Activated CD8-positive, alpha-beta memory T cell treated with anti-CD3 and anti-CD28 coated beads, Interleukin-2, amount 50 U/mL, for 4 hours (primary cell): ENCODE measurements around the gene POP7.
A peak's percentile ranks its signal among the peaks of the same experiment; 100 is the strongest.
"Not testable (repeated sequence)": the region's sequence is repeated elsewhere in the genome, so short reads cannot be mapped to it uniquely, and the experiment has no call there.

Source experiments
- DNase-seq: peaks from one replicate; pipeline ENCODE4 v3.0.0-alpha.2; 2020

POP7 gene

GRCh38 chr7:100705753-100706671, at the start of gene POP7:
TSS of gene POP7 (plus strand) at chr7:100706121. CDS start at chr7:100706831, 710 bp downstream.
- DNase-seq: peak; percentile 98

- not testable (repeated sequence) for DNase-seq
Observed at GRCh38 chr7:100662194-100662776, 43.6 kb upstream of the POP7 start.

- DNase-seq: no peak
Observed at GRCh38 chr7:100665168-100665726, 40.7 kb upstream of the POP7 start.

- DNase-seq: no peak
Observed at GRCh38 chr7:100667331-100668068, 38.4 kb upstream of the POP7 start.

GRCh38 chr7:100668069-100668449, 37.9 kb upstream of the POP7 start:
- DNase-seq: no peak

- not testable (repeated sequence) for DNase-seq
Observed at GRCh38 chr7:100669106-100669505, 36.8 kb upstream of the POP7 start.

- DNase-seq: no peak
Observed at GRCh38 chr7:100670074-100670473, 35.8 kb upstream of the POP7 start.

GRCh38 chr7:100671353-100672327, 34.3 kb upstream of the POP7 start:
- no peak for DNase-seq

- peak; percentile 97 for DNase-seq
Observed at GRCh38 chr7:100673302-100673941, 32.5 kb upstream of the POP7 start, which contains the start of gene GNB2. TSS of gene GNB2 (plus strand) at chr7:100673740. CDS start at chr7:100676266, 2,526 bp downstream.

GRCh38 chr7:100673942-100674410, 31.9 kb upstream of the POP7 start:
- peak; percentile 51 for DNase-seq

GRCh38 chr7:100674411-100675104, 31.4 kb upstream of the POP7 start:
- DNase-seq: no peak

- DNase-seq: peak; percentile 45
Observed at GRCh38 chr7:100675105-100675451, 30.8 kb upstream of the POP7 start.

- DNase-seq: peak; percentile 82
Observed at GRCh38 chr7:100675581-100676350, 30.2 kb upstream of the POP7 start.

GRCh38 chr7:100676501-100677306, 29.2 kb upstream of the POP7 start:
- no peak for DNase-seq

GRCh38 chr7:100677308-100678267, 28.3 kb upstream of the POP7 start:
- no peak for DNase-seq

- no peak for DNase-seq
Observed at GRCh38 chr7:100678291-100678984, 27.5 kb upstream of the POP7 start.
